DND-41 (cell line): ENCODE data around the gene SPDYE6.
A peak's percentile ranks its signal among the peaks of the same experiment; 100 is the strongest.
"Not testable (repeated sequence)": the region's sequence is repeated elsewhere in the genome, so short reads cannot be mapped to it uniquely, and the experiment has no call there.

ENCODE experiments used
- ATAC-seq: fragments of 200-7000 bp; cut with Tn5 transposase; 3 replicates; pipeline ENCODE4 v1.9.1; 2021; ENCODE audit warnings: low read depth; ENCODE audit not compliant: insufficient read depth
- DNase-seq: peaks from one replicate; pipeline ENCODE4 v3.0.0-alpha.2; 2020
- H2AFZ ChIP-seq: 2 replicates; pipeline ENCODE4 v1.6.0; 2012; ENCODE audit warnings: low read depth, low read length
- H3K27ac ChIP-seq: 2 replicates; pipeline ENCODE4 v1.5.1; 2012; ENCODE audit warnings: low read length, inconsistent platforms
- H3K27me3 ChIP-seq: fragments of 200-600 bp; sonication (generic); 2 replicates; pipeline ENCODE4 v1.6.0; 2012; ENCODE audit warnings: low read length, mild to moderate bottlenecking, inconsistent platforms; ENCODE audit not compliant: insufficient read depth, poor library complexity
- H3K36me3 ChIP-seq: 2 replicates; pipeline ENCODE4 v1.5.1; 2012; ENCODE audit warnings: low read length, inconsistent platforms; ENCODE audit not compliant: insufficient read depth
- H3K4me1 ChIP-seq: 2 replicates; pipeline ENCODE4 v1.5.1; 2012; ENCODE audit warnings: mild to moderate bottlenecking, low read length; ENCODE audit not compliant: insufficient read depth
- H3K4me2 ChIP-seq: 2 replicates; pipeline ENCODE4 v1.6.0; 2012; ENCODE audit warnings: mild to moderate bottlenecking, moderate library complexity, low read length, inconsistent platforms; ENCODE audit not compliant: insufficient read depth
- H3K4me3 ChIP-seq, 2 experiments: fragments of 200-600 bp in 1 of 2; shearing (Covaris generic) in 1 of 2; 2 replicates each; pipeline ENCODE4 v1.5.1; 2012 to 2016; ENCODE audit warnings: inconsistent platforms in 2 of 2, low read length in 2 of 2, mild to moderate bottlenecking in 2 of 2, low read depth in 1 of 2, moderate library complexity in 1 of 2
- H3K79me2 ChIP-seq: 2 replicates; pipeline ENCODE4 v1.6.0; 2012; ENCODE audit warnings: low read length, inconsistent platforms; ENCODE audit not compliant: insufficient read depth
- H3K9ac ChIP-seq: 2 replicates; pipeline ENCODE4 v1.6.0; 2012; ENCODE audit warnings: low read depth, mild to moderate bottlenecking, inconsistent platforms, low read length, moderate library complexity
- H3K9me3 ChIP-seq: 2 replicates; pipeline ENCODE4 v1.5.1; 2012; ENCODE audit warnings: low read length, moderate library complexity, mild to moderate bottlenecking, inconsistent platforms; ENCODE audit not compliant: insufficient read depth, severe bottlenecking
- H4K20me1 ChIP-seq: 2 replicates; pipeline ENCODE4 v1.6.0; 2012; ENCODE audit warnings: low read length; ENCODE audit not compliant: insufficient read depth
- EZH2 ChIP-seq: IDR thresholded peaks from 3 replicates; pipeline ENCODE4 v1.6.1; 2012; ENCODE audit warnings: borderline replicate concordance, low read depth, mild to moderate bottlenecking, moderate library complexity, low read length, inconsistent platforms; ENCODE audit not compliant: severe bottlenecking
- TF ChIP-seq, protein P1 (sequence below): IDR thresholded peaks from 2 replicates; pipeline ENCODE4 v1.5.1; 2012; ENCODE audit warnings: borderline replicate concordance, low read length, moderate library complexity, mild to moderate bottlenecking; ENCODE audit not compliant: poor library complexity, severe bottlenecking; ENCODE audit errors: extremely low read depth

The SPDYE6 gene, protein sequence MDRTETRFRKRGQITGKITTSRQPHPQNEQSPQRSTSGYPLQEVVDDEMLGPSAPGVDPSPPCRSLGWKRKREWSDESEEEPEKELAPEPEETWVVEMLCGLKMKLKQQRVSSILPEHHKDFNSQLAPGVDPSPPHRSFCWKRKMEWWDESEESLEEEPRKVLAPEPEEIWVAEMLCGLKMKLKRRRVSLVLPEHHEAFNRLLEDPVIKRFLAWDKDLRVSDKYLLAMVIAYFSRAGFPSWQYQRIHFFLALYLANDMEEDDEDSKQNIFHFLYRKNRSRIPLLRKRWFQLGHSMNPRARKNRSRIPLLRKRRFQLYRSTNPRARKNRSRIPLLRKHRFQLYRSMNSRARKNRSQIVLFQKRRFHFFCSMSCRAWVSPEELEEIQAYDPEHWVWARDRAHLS

DNA sequence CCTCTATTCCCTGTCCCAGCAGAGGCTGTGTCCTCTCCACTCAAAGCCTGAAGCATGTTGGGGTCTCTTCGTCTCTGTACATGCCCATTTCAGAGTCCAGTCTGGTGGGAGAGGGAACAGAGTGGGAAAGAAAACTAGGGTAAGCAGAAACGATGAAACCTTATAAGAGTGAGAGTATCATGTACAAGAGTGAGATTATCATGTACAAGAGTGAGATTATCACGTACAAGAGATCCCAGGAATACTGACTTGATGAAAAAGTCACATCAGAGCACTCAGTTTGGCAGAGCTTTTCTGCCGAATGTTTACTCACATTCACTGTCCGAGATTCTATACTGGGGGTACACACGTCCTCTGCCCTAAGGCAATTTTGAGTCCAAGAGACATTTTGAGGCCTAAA lies at the start of gene SPDYE6:
Gene SPDYE6 (minus strand): TSS at position 101 of the 400 bp plus-strand sequence. CDS start 421 bp downstream, outside the sequence.
- DNase-seq, H4K20me1 ChIP-seq, H3K4me3 ChIP-seq, H3K4me2 ChIP-seq, ATAC-seq, H3K27me3 ChIP-seq, H3K9ac ChIP-seq, H3K27ac ChIP-seq, H3K4me1 ChIP-seq, H3K9me3 ChIP-seq, H2AFZ ChIP-seq, H3K36me3 ChIP-seq, H3K79me2 ChIP-seq: not testable (repeated sequence)

DNA sequence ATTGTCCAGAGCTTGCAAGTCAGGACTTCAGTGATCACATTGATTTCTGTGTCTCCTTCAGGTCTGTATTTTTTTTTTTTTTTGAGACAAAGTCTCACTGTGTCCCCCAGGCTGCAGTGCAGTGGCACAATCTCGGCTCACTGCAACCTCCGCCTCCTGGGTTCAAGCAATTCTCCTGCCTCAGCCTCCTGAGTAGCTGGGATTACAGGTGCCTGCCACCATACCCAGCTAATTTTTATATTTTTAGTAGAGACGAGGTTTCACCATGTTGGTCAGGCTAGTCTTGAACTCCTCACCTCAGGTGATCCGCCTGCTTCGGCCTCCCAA lies 48.6 kb upstream of the SPDYE6 start:
- not testable (repeated sequence) for H3K27ac ChIP-seq, H4K20me1 ChIP-seq, H3K4me2 ChIP-seq, H3K9me3 ChIP-seq, H3K4me1 ChIP-seq, H3K9ac ChIP-seq, ATAC-seq, H3K79me2 ChIP-seq, H3K4me3 ChIP-seq, H2AFZ ChIP-seq, DNase-seq, H3K27me3 ChIP-seq
- H3K36me3 ChIP-seq, result peaks cover 96% of the 10 kb centered on the region

DNA sequence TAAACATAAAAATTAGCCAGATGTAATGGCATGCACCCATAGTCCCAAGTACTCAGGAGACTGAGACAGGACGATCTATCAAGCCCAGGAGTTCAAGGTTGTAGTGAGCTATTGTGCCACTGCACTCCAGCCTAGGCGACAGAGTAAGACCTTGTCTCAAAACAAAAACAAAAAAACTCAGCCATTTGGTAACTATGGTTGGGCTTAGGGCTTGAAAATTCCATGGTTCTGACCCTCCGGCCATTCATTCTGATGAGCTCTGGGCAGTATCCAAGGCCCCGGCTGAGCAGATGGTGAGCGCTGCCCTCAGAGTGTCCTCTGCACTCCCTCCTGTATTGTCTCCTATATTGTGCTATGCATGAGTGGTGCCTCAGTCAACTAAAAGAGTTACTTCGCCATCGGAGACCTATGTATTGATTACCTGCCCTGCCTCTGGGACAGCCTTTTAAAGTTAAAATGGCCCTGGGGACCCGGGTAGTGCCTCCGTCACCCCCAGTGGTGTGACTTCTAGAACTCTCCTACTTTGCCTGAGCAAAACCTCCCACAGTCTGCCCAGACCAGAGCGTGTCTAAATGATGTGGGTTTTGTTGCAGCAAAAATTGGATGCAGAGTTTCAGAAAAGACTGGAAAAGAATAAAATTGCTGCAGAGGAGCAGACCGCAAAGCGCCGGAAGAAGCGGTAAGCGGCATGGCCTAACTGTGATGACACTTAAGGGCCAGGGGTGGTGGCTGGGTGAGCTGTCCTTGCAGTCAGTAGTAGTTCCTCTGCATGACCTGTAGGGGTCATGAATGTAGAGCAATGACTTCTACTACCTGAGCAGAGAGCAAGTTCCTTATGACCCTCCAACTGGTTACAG lies 48.0 kb upstream of the SPDYE6 start:
- Histone ChIP-seq H3K4me2 (no peak overlapping the region), H3K36me3 (peaks cover 94% of the 10 kb centered on the region), H3K4me3 (no peak overlapping the region), H3K27me3 (no peaks in the 10 kb centered on the region), H3K9ac (no peak overlapping the region), H3K27ac (no peak overlapping the region), H3K9me3 (no peaks in the 10 kb centered on the region), H3K4me1 (no peaks in the 10 kb centered on the region), H3K79me2 (peaks cover 3% of the 10 kb centered on the region; the same call in 1 of the 2 replicates), H2AFZ (no peak overlapping the region), H4K20me1 (peaks cover 8% of the 10 kb centered on the region; the same call in 1 of the 2 replicates)
- DNase-seq, result peak; percentile 36
- ATAC-seq, result peak; percentile 97
- TF ChIP-seq, protein P1, sequence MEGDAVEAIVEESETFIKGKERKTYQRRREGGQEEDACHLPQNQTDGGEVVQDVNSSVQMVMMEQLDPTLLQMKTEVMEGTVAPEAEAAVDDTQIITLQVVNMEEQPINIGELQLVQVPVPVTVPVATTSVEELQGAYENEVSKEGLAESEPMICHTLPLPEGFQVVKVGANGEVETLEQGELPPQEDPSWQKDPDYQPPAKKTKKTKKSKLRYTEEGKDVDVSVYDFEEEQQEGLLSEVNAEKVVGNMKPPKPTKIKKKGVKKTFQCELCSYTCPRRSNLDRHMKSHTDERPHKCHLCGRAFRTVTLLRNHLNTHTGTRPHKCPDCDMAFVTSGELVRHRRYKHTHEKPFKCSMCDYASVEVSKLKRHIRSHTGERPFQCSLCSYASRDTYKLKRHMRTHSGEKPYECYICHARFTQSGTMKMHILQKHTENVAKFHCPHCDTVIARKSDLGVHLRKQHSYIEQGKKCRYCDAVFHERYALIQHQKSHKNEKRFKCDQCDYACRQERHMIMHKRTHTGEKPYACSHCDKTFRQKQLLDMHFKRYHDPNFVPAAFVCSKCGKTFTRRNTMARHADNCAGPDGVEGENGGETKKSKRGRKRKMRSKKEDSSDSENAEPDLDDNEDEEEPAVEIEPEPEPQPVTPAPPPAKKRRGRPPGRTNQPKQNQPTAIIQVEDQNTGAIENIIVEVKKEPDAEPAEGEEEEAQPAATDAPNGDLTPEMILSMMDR, result peak; percentile 79
- no peak for TF ChIP-seq EZH2

DNA sequence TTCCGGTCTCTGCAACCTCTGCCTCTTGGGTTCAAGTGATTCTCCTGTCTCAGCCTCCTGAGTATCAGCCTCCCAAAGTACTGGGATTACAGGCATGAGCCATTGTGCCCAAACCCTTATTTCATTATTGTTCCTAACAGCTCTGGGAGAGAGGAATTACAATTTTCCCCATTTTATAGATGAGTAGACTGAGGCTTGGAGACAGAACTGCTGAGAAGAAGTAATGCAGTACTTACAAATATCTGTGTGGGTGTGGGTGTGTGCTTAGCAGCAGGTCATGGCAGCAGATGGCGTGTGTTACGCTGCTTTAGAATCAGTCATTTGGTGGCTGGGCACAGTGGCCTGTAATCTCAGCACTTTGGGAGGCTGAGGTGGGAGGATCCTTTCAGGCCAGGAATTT lies 47.3 kb upstream of the SPDYE6 start:
- Histone ChIP-seq H3K4me2 (no peak overlapping the region), H3K27me3 (no peaks in the 10 kb centered on the region), H3K79me2 (peaks cover 7% of the 10 kb centered on the region; the same call in 1 of the 2 replicates), H4K20me1 (peaks cover 8% of the 10 kb centered on the region; the same call in 1 of the 2 replicates), H3K4me3 (no peak overlapping the region), H3K9me3 (no peaks in the 10 kb centered on the region), H3K36me3 (peaks cover 94% of the 10 kb centered on the region), H2AFZ (no peak overlapping the region), H3K4me1 (no peaks in the 10 kb centered on the region), H3K9ac (no peak overlapping the region), H3K27ac (no peak overlapping the region)
- TF ChIP-seq EZH2, result no peak
- ATAC-seq (no peak), DNase-seq (no peak)
